GM12878 (cell line): ENCODE data around the gene SH2D2A. TPM values are rescaled to one million over a fixed set of nuclear protein-coding genes. Genes with fewer than 3 reads are reported as not detected.

ENCODE experiments used
- ATAC-seq: fragments of 200-7000 bp; cut with Tn5 transposase; 3 replicates; pipeline ENCODE4 v1.9.1; 2020; ENCODE audit warnings: mild to moderate bottlenecking, moderate library complexity
- BruUV-seq: library from RNA; stranded (reverse); fragments of 400-500 nt; replicated peaks from 2 replicates; lab custom pipeline; 2021; lab: Mats Ljungman, UMichigan
- CTCF ChIA-PET: fragments of 300-600 bp; sonication (Branson Sonifier 250); formaldehyde crosslinking; extraction: SDS; loops from one replicate; lab custom pipeline; 2021; ENCODE audit warnings: inconsistent platforms; lab: Yijun Ruan, JAX
- POLR2A ChIA-PET: fragments of 350-600 bp; formaldehyde crosslinking; extraction: SDS; loops from one replicate; lab custom pipeline; 2021; ENCODE audit warnings: inconsistent platforms; lab: Charles Lee
- RAD21 ChIA-PET: fragments of 300-600 bp; sonication (Branson Sonifier 250); formaldehyde crosslinking; loops from one replicate; lab custom pipeline; 2023; ENCODE audit warnings: antibody characterized with exemption; ENCODE audit not compliant: unreplicated experiment; lab: Charles Lee
- SMC1A ChIA-PET: fragments of 300-600 bp; sonication (Branson Sonifier 250); formaldehyde crosslinking; loops from one replicate; lab custom pipeline; 2023; ENCODE audit not compliant: unreplicated experiment, uncharacterized antibody; lab: Charles Lee
- DNase-seq: peaks from one replicate; pipeline ENCODE4 v3.0.0-alpha.2; 2011; ENCODE audit warnings: low read depth, low spot score
- FAIRE-seq: peaks from 3 replicates; lab custom pipeline; 2011; peaks lifted over from hg19 to GRCh38; lab: Jason Lieb, UNC
- H2AFZ ChIP-seq: 2 replicates; pipeline ENCODE4 v1.6.0; 2011; ENCODE audit warnings: low read depth, low read length, control low read depth; ENCODE audit not compliant: control insufficient read depth
- H3K27ac ChIP-seq: 2 replicates; pipeline ENCODE4 v1.5.1; 2011; ENCODE audit warnings: control low read depth; ENCODE audit not compliant: control insufficient read depth, insufficient read depth
- H3K27me3 ChIP-seq, 2 experiments: replicated peaks in 1 of 2; 2 replicates each; pipeline versions ENCODE4 v1.6.0 to v1.6.1; 2011; ENCODE audit warnings: low read length in 1 of 2; ENCODE audit not compliant: control insufficient read depth in 2 of 2, insufficient read depth in 2 of 2
- H3K36me3 ChIP-seq, 2 experiments: 2 replicates each; pipeline ENCODE4 v1.5.1; 2011; ENCODE audit warnings: low read length in 1 of 2; ENCODE audit not compliant: control insufficient read depth in 2 of 2, insufficient read depth in 2 of 2
- H3K4me1 ChIP-seq: 2 replicates; pipeline ENCODE4 v1.6.1; 2011; ENCODE audit warnings: mild to moderate bottlenecking, low read length, moderate library complexity, mixed read lengths; ENCODE audit not compliant: control insufficient read depth, insufficient read depth
- H3K4me2 ChIP-seq: 2 replicates; pipeline ENCODE4 v1.6.0; 2011; ENCODE audit warnings: control low read depth; ENCODE audit not compliant: control insufficient read depth, insufficient read depth
- H3K4me3 ChIP-seq: fragments of 200-600 bp; sonication (generic); 2 replicates; pipeline ENCODE4 v1.5.1; 2016
- H3K79me2 ChIP-seq: 2 replicates; pipeline ENCODE4 v1.6.0; 2011; ENCODE audit warnings: low read length; ENCODE audit not compliant: control insufficient read depth, insufficient read depth
- H3K9ac ChIP-seq: 2 replicates; pipeline ENCODE4 v1.8.0; 2011; ENCODE audit warnings: low read length, control low read depth, mixed read lengths; ENCODE audit not compliant: control insufficient read depth, insufficient read depth
- H3K9me3 ChIP-seq: replicated peaks from 3 replicates; pipeline ENCODE4 v1.5.1; 2011; ENCODE audit warnings: mild to moderate bottlenecking, low read length; ENCODE audit not compliant: control insufficient read depth, insufficient read depth
- H4K20me1 ChIP-seq: 2 replicates; pipeline ENCODE4 v1.6.0; 2011; ENCODE audit not compliant: control insufficient read depth, insufficient read depth
- BACH1 ChIP-seq: fragments of 450-650 bp; IDR thresholded peaks from 2 replicates; pipeline ENCODE4 v1.6.1; 2017; ENCODE audit warnings: mild to moderate bottlenecking, borderline replicate concordance
- CEBPB ChIP-seq, 2 experiments: fragments of 150-350 bp in 1 of 2; IDR thresholded peaks; 2 replicates each; pipeline ENCODE4 v1.6.1; 2012 to 2014; ENCODE audit warnings: low read depth in 2 of 2, low read length in 2 of 2, borderline replicate concordance in 1 of 2, inconsistent platforms in 1 of 2
- NFYA ChIP-seq: IDR thresholded peaks from 2 replicates; pipeline ENCODE4 v1.6.1; 2011; ENCODE audit warnings: low read depth, mild to moderate bottlenecking, low read length, improper control_type of control experiment, borderline replicate concordance
- RAD21 ChIP-seq: IDR thresholded peaks from 2 replicates; pipeline ENCODE4 v1.6.1; 2011; ENCODE audit warnings: mild to moderate bottlenecking, low read depth, low read length, moderate library complexity; ENCODE audit not compliant: insufficient read depth
- SMC3 ChIP-seq: IDR thresholded peaks from 2 replicates; pipeline ENCODE4 v1.6.1; 2011; ENCODE audit warnings: low read length, improper control_type of control experiment, borderline replicate concordance
- SP1 ChIP-seq: IDR thresholded peaks from one replicate; pipeline ENCODE4 v1.6.1; 2011; ENCODE audit warnings: low read depth, low read length
- whole genome bisulfite sequencing: methylation state at CpG from one replicate; pipeline ENCODE4 v1.1.6; 2016; ENCODE audit warnings: low lambda C conversion rate; ENCODE audit not compliant: insufficient replicate concordance, insufficient coverage; ENCODE audit errors: missing lambda C conversion rate; 5-methylcytosine and 5-hydroxymethylcytosine counted together
- in situ Hi-C: fragments of 300-500 bp; cut with MboI; formaldehyde crosslinking; loops from 9 replicates; pipeline ENCODE4 v1.14.3; 2018; ENCODE audit warnings: mixed read lengths
- intact Hi-C: fragments of 100-400 bp; cut with micrococcal nuclease; formaldehyde crosslinking; loops from one replicate; pipeline ENCODE4 v1.14.2; 2022; ENCODE audit not compliant: unreplicated experiment
- polyA plus RNA-seq, 11 experiments: library from polyadenylated mRNA; depleted of rRNA in 4 of 11; unstranded in 6 of 11; stranded (reverse) in 5 of 11; fragments of >200 nt; fragmentation: Nextera tagmentation in 4 of 11; fragmentation: Illumina TruSeq in 1 of 11; extraction: Ambion mirVana in 4 of 11; extraction: Trizol in 1 of 11; gene quantifications; 1 replicate in 1 of 11; 2 replicates in 10 of 11; pipeline versions ENCODE4 v1.2.1 to v1.2.3, GENCODE V29; 2011 to 2016; ENCODE audit warnings: inconsistent platforms in 2 of 11, missing spikeins in 2 of 11, low read depth in 1 of 11
- total RNA-seq, 4 experiments: library from RNA; depleted of rRNA in 3 of 4; stranded (reverse); fragments of >200 nt in 3 of 4; fragmentation: Illumina TruSeq in 1 of 4; extraction: Trizol in 1 of 4; gene quantifications; 2 replicates each; pipeline versions ENCODE4 v1.2.1 to v1.2.3, GENCODE V29; 2013 to 2021
- TF ChIP-seq, protein P1 (sequence below), 3 experiments: IDR thresholded peaks in 2 of 3; conservative IDR thresholded peaks in 1 of 3; 2 replicates each; pipeline ENCODE4 v1.5.1; 2011; ENCODE audit warnings: low read depth in 3 of 3, low read length in 3 of 3, mild to moderate bottlenecking in 3 of 3, control low read depth in 2 of 3, moderate library complexity in 2 of 3, inconsistent platforms in 1 of 3, mixed read lengths in 1 of 3; ENCODE audit not compliant: control insufficient read depth in 2 of 3, insufficient read depth in 1 of 3; ENCODE audit errors: extremely low read depth in 1 of 3
- TF ChIP-seq, protein P2 (sequence below): fragments of 450-650 bp; IDR thresholded peaks from 2 replicates; pipeline ENCODE4 v1.6.1; 2017; ENCODE audit warnings: mild to moderate bottlenecking, moderate library complexity

Gene SH2D2A
- total and polyA plus RNA-seq, 10 of the 15 experiments (the other 5 are each of a cell fraction or from before 2014, with no cell fraction given): 0.72 to 15.9 (median 7.0) TPM

GRCh38 chr1:156801409-156802121, 15.1 kb downstream of the SH2D2A start (continued):
- TF ChIP-seq, protein P1, sequence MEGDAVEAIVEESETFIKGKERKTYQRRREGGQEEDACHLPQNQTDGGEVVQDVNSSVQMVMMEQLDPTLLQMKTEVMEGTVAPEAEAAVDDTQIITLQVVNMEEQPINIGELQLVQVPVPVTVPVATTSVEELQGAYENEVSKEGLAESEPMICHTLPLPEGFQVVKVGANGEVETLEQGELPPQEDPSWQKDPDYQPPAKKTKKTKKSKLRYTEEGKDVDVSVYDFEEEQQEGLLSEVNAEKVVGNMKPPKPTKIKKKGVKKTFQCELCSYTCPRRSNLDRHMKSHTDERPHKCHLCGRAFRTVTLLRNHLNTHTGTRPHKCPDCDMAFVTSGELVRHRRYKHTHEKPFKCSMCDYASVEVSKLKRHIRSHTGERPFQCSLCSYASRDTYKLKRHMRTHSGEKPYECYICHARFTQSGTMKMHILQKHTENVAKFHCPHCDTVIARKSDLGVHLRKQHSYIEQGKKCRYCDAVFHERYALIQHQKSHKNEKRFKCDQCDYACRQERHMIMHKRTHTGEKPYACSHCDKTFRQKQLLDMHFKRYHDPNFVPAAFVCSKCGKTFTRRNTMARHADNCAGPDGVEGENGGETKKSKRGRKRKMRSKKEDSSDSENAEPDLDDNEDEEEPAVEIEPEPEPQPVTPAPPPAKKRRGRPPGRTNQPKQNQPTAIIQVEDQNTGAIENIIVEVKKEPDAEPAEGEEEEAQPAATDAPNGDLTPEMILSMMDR (IDR thresholded peaks at IDR 0.05 in 2 of 3, conservative IDR thresholded peaks at IDR 0.05 in 1 of 3; ENCODE audit: control insufficient read depth in 2 of 3, extremely low read depth in 1 of 3, insufficient read depth in 1 of 3, low read depth in 3 of 3, low read length in 3 of 3): peak in 1 of 3 experiments; percentile 25; a peak in 1 of 6 replicates
- TF ChIP-seq, all 136 proteins: peak for 2

GRCh38 chr1:156797212-156797871, 19.3 kb downstream of the SH2D2A start:
- Histone ChIP-seq H3K9me3 (no peaks in the 10 kb centered on the region), H3K9ac (no peak overlapping the region), H4K20me1 (no peaks in the 10 kb centered on the region), H3K27ac (no peak overlapping the region), H3K4me2 (no peak overlapping the region), H3K4me3 (no peak overlapping the region), H3K79me2 (no peaks in the 10 kb centered on the region), H3K27me3 (no peaks in the 10 kb centered on the region), H2AFZ (no peak overlapping the region), H3K36me3 (peaks cover 38 to 47% of the 10 kb centered on the region in 2 experiments), H3K4me1 (peaks cover 17% of the 10 kb centered on the region)
- CTCF ChIA-PET: interaction anchor here (0.9 to 13.1 kb wide), 21 partner anchors 9 to 119 kb away, joined by 3 to 206 read pairs (median 5); partner anchors contain the start of genes INSRR, ISG20L2, METTL25B and MRPL24
- FAIRE-seq: no peak
- no TSS peak for BruUV-seq
- in situ Hi-C loops: no loop called here
- POLR2A ChIA-PET: no interaction called here
- 48% methylated on average over 4 of the region's 4 CpGs for WGBS
- peak; percentile 94 for ATAC-seq
- intact Hi-C loops: loop anchor here (1.0 to 5.0 kb wide), 3 partner anchors 40 to 93 kb away; partner anchors contain the start of gene NTRK1
- SMC1A ChIA-PET: interaction anchor here (1.0 to 5.7 kb wide), 15 partner anchors 13 to 113 kb away, joined by 3 to 60 read pairs (median 6); partner anchors contain the start of genes INSRR, ISG20L2, METTL25B and NTRK1
- no peak for DNase-seq
- RAD21 ChIA-PET: interaction anchor here (0.9 to 11.9 kb wide), 11 partner anchors 39 to 359 kb away, joined by 3 to 115 read pairs (median 6); partner anchors contain the start of genes INSRR, ISG20L2, METTL25B and NTRK1
- TF ChIP-seq SP1: no peak
- peak; percentile 83 for TF ChIP-seq SMC3
- TF ChIP-seq RAD21: peak; percentile 84
- TF ChIP-seq BACH1: no peak
- TF ChIP-seq, protein P1 (IDR thresholded peaks at IDR 0.05 in 2 of 3, conservative IDR thresholded peaks at IDR 0.05 in 1 of 3; ENCODE audit: control insufficient read depth in 2 of 3, extremely low read depth in 1 of 3, insufficient read depth in 1 of 3, low read depth in 3 of 3, low read length in 3 of 3): peak; percentile 78 to 88 (median 82)
- TF ChIP-seq, protein P2, sequence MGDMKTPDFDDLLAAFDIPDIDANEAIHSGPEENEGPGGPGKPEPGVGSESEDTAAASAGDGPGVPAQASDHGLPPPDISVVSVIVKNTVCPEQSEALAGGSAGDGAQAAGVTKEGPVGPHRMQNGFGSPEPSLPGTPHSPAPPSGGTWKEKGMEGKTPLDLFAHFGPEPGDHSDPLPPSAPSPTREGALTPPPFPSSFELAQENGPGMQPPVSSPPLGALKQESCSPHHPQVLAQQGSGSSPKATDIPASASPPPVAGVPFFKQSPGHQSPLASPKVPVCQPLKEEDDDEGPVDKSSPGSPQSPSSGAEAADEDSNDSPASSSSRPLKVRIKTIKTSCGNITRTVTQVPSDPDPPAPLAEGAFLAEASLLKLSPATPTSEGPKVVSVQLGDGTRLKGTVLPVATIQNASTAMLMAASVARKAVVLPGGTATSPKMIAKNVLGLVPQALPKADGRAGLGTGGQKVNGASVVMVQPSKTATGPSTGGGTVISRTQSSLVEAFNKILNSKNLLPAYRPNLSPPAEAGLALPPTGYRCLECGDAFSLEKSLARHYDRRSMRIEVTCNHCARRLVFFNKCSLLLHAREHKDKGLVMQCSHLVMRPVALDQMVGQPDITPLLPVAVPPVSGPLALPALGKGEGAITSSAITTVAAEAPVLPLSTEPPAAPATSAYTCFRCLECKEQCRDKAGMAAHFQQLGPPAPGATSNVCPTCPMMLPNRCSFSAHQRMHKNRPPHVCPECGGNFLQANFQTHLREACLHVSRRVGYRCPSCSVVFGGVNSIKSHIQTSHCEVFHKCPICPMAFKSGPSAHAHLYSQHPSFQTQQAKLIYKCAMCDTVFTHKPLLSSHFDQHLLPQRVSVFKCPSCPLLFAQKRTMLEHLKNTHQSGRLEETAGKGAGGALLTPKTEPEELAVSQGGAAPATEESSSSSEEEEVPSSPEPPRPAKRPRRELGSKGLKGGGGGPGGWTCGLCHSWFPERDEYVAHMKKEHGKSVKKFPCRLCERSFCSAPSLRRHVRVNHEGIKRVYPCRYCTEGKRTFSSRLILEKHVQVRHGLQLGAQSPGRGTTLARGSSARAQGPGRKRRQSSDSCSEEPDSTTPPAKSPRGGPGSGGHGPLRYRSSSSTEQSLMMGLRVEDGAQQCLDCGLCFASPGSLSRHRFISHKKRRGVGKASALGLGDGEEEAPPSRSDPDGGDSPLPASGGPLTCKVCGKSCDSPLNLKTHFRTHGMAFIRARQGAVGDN: no peak
- TF ChIP-seq CEBPB (IDR thresholded peaks at IDR 0.05; ENCODE audit: borderline replicate concordance in 1 of 2, low read depth in 2 of 2, low read length in 2 of 2): no peak
- TF ChIP-seq NFYA: no peak
